IMR-90 (cell line): ENCODE results near the gene SMIM41. TPM values are rescaled to one million over a fixed set of nuclear protein-coding genes. Genes with fewer than 3 reads are reported as not detected.
"Not testable (repeated sequence)": the region's sequence is repeated elsewhere in the genome, so short reads cannot be mapped to it uniquely, and the experiment has no call there.

ENCODE experiments used
- ATAC-seq: fragments of 200-7000 bp; cut with Tn5 transposase; 2 replicates; pipeline ENCODE4 v1.9.1; 2020; ENCODE audit warnings: low read depth, mild to moderate bottlenecking, moderate library complexity
- BruUV-seq: library from RNA; stranded (reverse); fragments of 400-500 nt; replicated peaks from 2 replicates; lab custom pipeline; 2021; lab: Mats Ljungman, UMichigan
- CTCF ChIA-PET: fragments of 300-600 bp; formaldehyde crosslinking; extraction: SDS; loops from one replicate; lab custom pipeline; 2021; ENCODE audit warnings: antibody characterized with exemption; lab: Yijun Ruan, JAX
- POLR2A ChIA-PET: fragments of 300-600 bp; sonication (Branson Sonifier 250); formaldehyde crosslinking; loops from one replicate; lab custom pipeline; 2022; ENCODE audit warnings: antibody characterized with exemption; ENCODE audit not compliant: unreplicated experiment; lab: Charles Lee
- DNase-seq: peaks from one replicate; pipeline ENCODE4 v3.0.0; 2013
- H2AFZ ChIP-seq: replicated peaks from 2 replicates; pipeline ENCODE3; 2013; ENCODE audit warnings: low read length, mild to moderate bottlenecking; ENCODE audit not compliant: poor library complexity
- H2AK5ac ChIP-seq: 2 replicates; pipeline ENCODE4 v1.6.1; 2013; ENCODE audit warnings: low read depth, low read length, inconsistent platforms
- H2AK9ac ChIP-seq: replicated peaks from 2 replicates; pipeline ENCODE3; 2013; ENCODE audit warnings: mild to moderate bottlenecking, low read depth, low read length, moderate library complexity; ENCODE audit not compliant: poor library complexity
- H2BK120ac ChIP-seq: 2 replicates; pipeline ENCODE4 v1.6.1; 2013; ENCODE audit warnings: low read depth, low read length, inconsistent platforms
- H2BK15ac ChIP-seq: 3 replicates; pipeline ENCODE4 v1.6.1; 2013; ENCODE audit warnings: low read depth, low read length, inconsistent platforms
- H2BK20ac ChIP-seq: 2 replicates; pipeline ENCODE4 v1.6.1; 2013; ENCODE audit warnings: low read depth, mild to moderate bottlenecking, inconsistent platforms, low read length, moderate library complexity
- H2BK5ac ChIP-seq: 2 replicates; pipeline ENCODE4 v1.6.1; 2013; ENCODE audit warnings: mild to moderate bottlenecking, low read depth, low read length, inconsistent platforms; ENCODE audit not compliant: poor library complexity, severe bottlenecking
- H3K14ac ChIP-seq: replicated peaks from 2 replicates; pipeline ENCODE4 v1.6.1; 2013; ENCODE audit warnings: low read depth, low read length, inconsistent platforms
- H3K18ac ChIP-seq: 2 replicates; pipeline ENCODE4 v1.6.1; 2013; ENCODE audit warnings: low read depth, low read length, control low read depth
- H3K23ac ChIP-seq: 2 replicates; pipeline ENCODE4 v1.6.1; 2013; ENCODE audit warnings: low read depth, low read length, inconsistent platforms
- H3K27ac ChIP-seq: 2 replicates; pipeline ENCODE4 v1.5.1; 2013; ENCODE audit warnings: mild to moderate bottlenecking, control low read depth, low read length; ENCODE audit not compliant: insufficient read depth
- H3K27me3 ChIP-seq: 2 replicates; pipeline ENCODE4 v1.6.1; 2013; ENCODE audit warnings: low read length; ENCODE audit not compliant: control insufficient read depth, insufficient read depth
- H3K36me3 ChIP-seq: 2 replicates; pipeline ENCODE4 v1.6.1; 2013; ENCODE audit warnings: low read length, mixed read lengths; ENCODE audit not compliant: control insufficient read depth, insufficient read depth
- H3K4ac ChIP-seq: 2 replicates; pipeline ENCODE4 v1.6.1; 2013; ENCODE audit warnings: low read depth, low read length, inconsistent platforms
- H3K4me1 ChIP-seq: 2 replicates; pipeline ENCODE4 v1.6.1; 2013; ENCODE audit warnings: low read length, mixed read lengths; ENCODE audit not compliant: control insufficient read depth, insufficient read depth
- H3K4me2 ChIP-seq: 2 replicates; pipeline ENCODE4 v1.6.1; 2013; ENCODE audit warnings: low read depth, mild to moderate bottlenecking, control low read depth, low read length, moderate library complexity
- H3K4me3 ChIP-seq: 2 replicates; pipeline ENCODE4 v1.5.1; 2013; ENCODE audit warnings: low read depth, mild to moderate bottlenecking, control low read depth, low read length, moderate library complexity; ENCODE audit not compliant: insufficient read depth
- H3K56ac ChIP-seq: 2 replicates; pipeline ENCODE4 v1.6.1; 2013; ENCODE audit warnings: low read length, inconsistent platforms; ENCODE audit not compliant: insufficient read depth; ENCODE audit errors: extremely low read depth
- H3K79me1 ChIP-seq, 2 experiments: 2 replicates each; pipeline ENCODE4 v1.6.1; 2013; ENCODE audit warnings: low read length in 2 of 2, inconsistent platforms in 1 of 2, low read depth in 1 of 2
- H3K9ac ChIP-seq: 2 replicates; pipeline ENCODE4 v1.6.1; 2013; ENCODE audit warnings: low read depth, low read length, control low read depth
- H3K9me1 ChIP-seq: 2 replicates; pipeline ENCODE4 v1.6.1; 2013; ENCODE audit warnings: low read length, inconsistent platforms; ENCODE audit not compliant: insufficient read depth
- H3K9me3 ChIP-seq: 2 replicates; pipeline ENCODE4 v1.6.1; 2013; ENCODE audit warnings: low read length; ENCODE audit not compliant: control insufficient read depth, insufficient read depth
- H4K20me1 ChIP-seq: 2 replicates; pipeline ENCODE4 v1.6.1; 2013; ENCODE audit warnings: low read length, inconsistent platforms; ENCODE audit not compliant: insufficient read depth
- H4K5ac ChIP-seq: 2 replicates; pipeline ENCODE4 v1.6.1; 2013; ENCODE audit warnings: mild to moderate bottlenecking, low read depth, low read length, control low read depth
- H4K8ac ChIP-seq, 2 experiments: 2 replicates each; pipeline ENCODE4 v1.6.1; 2013; ENCODE audit warnings: low read depth in 2 of 2, low read length in 2 of 2, control low read depth in 1 of 2, inconsistent platforms in 1 of 2
- H4K91ac ChIP-seq: 2 replicates; pipeline ENCODE4 v1.6.1; 2013; ENCODE audit warnings: low read depth, low read length, inconsistent platforms; ENCODE audit not compliant: insufficient read depth
- WGBS, 2 experiments: methylation state at CpG; one replicate each; pipeline versions ENCODE4 v1.1.5 to v1.1.7; 2013; ENCODE audit warnings: missing lambda C conversion rate in 2 of 2; ENCODE audit not compliant: insufficient read length in 1 of 2; ENCODE audit errors: extremely low coverage in 2 of 2; 5-methylcytosine and 5-hydroxymethylcytosine counted together
- dilution Hi-C: fragments of 300-500 bp; cut with HindIII; formaldehyde crosslinking; loops from one replicate; pipeline ENCODE4 v1.14.3; 2018; ENCODE audit warnings: low sequenced_read_pairs; ENCODE audit not compliant: unreplicated experiment
- in situ Hi-C: fragments of 300-500 bp; cut with MboI; formaldehyde crosslinking; loops from 3 replicates; pipeline ENCODE4 v1.14.3; 2019; ENCODE audit warnings: low sequenced_read_pairs, inconsistent platforms, mixed read lengths
- intact Hi-C: fragments of 100-400 bp; cut with micrococcal nuclease; formaldehyde crosslinking; loops from 2 replicates; pipeline ENCODE4 v1.10.0; 2022
- polyA plus RNA-seq, 3 experiments: library from polyadenylated mRNA; depleted of rRNA; stranded (reverse); fragments of >200 nt; gene quantifications; 2 replicates each; pipeline ENCODE4 v1.2.3, GENCODE V29; 2012; ENCODE audit warnings: low replicate concordance in 1 of 3
- total RNA-seq: library from RNA; depleted of rRNA; stranded (reverse); fragments of >200 nt; gene quantifications from 2 replicates; pipeline ENCODE4 v1.2.3, GENCODE V29; 2012

The SMIM41 gene
- total and polyA plus RNA-seq, 2 of the 4 experiments (the other 2 are of a cell fraction): not detected

DNA sequence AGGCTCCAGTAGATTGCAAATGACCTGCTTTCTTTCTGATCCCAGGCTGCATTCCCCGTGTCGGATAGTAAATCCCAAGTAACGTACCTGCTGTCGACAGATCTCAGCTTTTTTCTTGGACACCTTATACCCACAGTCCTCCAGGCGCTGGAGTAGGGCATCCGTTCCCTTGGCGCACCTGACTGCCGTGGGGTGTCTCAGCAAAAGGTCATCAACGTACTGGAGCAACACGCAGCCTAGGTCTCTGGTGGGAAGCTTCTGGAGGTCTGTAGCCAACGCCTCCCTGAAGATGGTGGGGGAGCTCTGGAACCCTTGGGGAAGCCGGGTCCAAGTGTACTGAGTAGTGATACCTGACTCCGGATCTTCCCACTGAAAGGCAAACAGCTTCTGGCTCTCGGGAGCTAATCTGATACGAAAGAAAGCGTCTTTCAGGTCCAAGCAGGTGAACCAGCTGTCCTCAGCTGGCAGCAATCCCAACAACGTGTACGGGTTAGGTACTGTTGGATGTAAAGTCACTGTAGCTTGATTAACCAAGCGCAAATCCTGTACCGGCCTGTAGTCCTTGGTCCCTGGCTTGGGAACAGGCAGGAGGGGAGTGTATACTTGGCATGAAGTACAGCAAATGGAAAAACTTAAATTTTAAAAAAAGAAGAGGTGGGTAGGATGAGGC lies 38.4 kb downstream of the SMIM41 start:
- H3K9me1 ChIP-seq, H2AFZ ChIP-seq, H4K8ac ChIP-seq, H2AK5ac ChIP-seq, H3K36me3 ChIP-seq, H4K91ac ChIP-seq, H3K4me2 ChIP-seq, POLR2A ChIA-PET, H4K20me1 ChIP-seq, H3K4ac ChIP-seq, H2BK5ac ChIP-seq, H3K9ac ChIP-seq, H3K18ac ChIP-seq, H3K23ac ChIP-seq, DNase-seq, ATAC-seq, H2BK120ac ChIP-seq, H4K5ac ChIP-seq, H3K56ac ChIP-seq, H3K4me1 ChIP-seq, H3K27ac ChIP-seq, H2AK9ac ChIP-seq, intact Hi-C loops, H3K9me3 ChIP-seq, H3K14ac ChIP-seq, H3K79me1 ChIP-seq, H2BK15ac ChIP-seq, H3K4me3 ChIP-seq, dilution Hi-C loops, BruUV-seq, in situ Hi-C loops, H2BK20ac ChIP-seq, H3K27me3 ChIP-seq: not testable (repeated sequence)
- WGBS, 2 experiments: 95% methylated on average over 4 of the region's 20 CpGs; no CpG with 5 or more reads in 1 of the 2 experiments
- CTCF ChIA-PET: interaction anchor here (1.2 to 4.9 kb wide), 2 partner anchors 35 to 92 kb away, joined by 3 to 35 read pairs; no protein-coding TSS in a partner anchor
